HEK293 (cell line): Measurements from ENCODE around the gene GOLGA1.

ENCODE experiments used
- BCL6B ChIP-seq: fragments of 450-650 bp; formaldehyde crosslinking; IDR thresholded peaks from 2 replicates; pipeline ENCODE4 v1.5.1; 2017; ENCODE audit warnings: missing biosample characterization, missing genetic modification characterization
- HOXA7 ChIP-seq: sonication (generic); formaldehyde crosslinking; IDR thresholded peaks from 2 replicates; pipeline ENCODE4 v1.8.1; 2022; ENCODE audit warnings: missing genetic modification reagents, borderline replicate concordance
- ZBTB21 ChIP-seq: fragments of 450-650 bp; formaldehyde crosslinking; IDR thresholded peaks from 2 replicates; pipeline ENCODE4 v1.5.1; 2017; ENCODE audit warnings: missing biosample characterization, missing genetic modification characterization
- ZNF202 ChIP-seq: fragments of 450-650 bp; formaldehyde crosslinking; IDR thresholded peaks from 2 replicates; pipeline ENCODE4 v1.5.1; 2016; ENCODE audit warnings: missing biosample characterization, missing genetic modification characterization, borderline replicate concordance
- ZNF514 ChIP-seq: fragments of 450-650 bp; formaldehyde crosslinking; IDR thresholded peaks from 2 replicates; pipeline ENCODE4 v1.5.1; 2016; ENCODE audit warnings: missing biosample characterization, missing genetic modification characterization
- ZNF544 ChIP-seq: fragments of 450-650 bp; formaldehyde crosslinking; IDR thresholded peaks from 2 replicates; pipeline ENCODE4 v1.5.0; 2017; ENCODE audit warnings: missing biosample characterization, missing genetic modification characterization
- ZNF776 ChIP-seq: fragments of 450-650 bp; formaldehyde crosslinking; IDR thresholded peaks from 2 replicates; pipeline ENCODE4 v1.5.0; 2017; ENCODE audit warnings: missing biosample characterization, missing genetic modification characterization, borderline replicate concordance
- ZXDB ChIP-seq: fragments of 450-650 bp; formaldehyde crosslinking; IDR thresholded peaks from 2 replicates; pipeline ENCODE4 v1.5.1; 2016; ENCODE audit warnings: missing biosample characterization, missing genetic modification characterization
- TF ChIP-seq, protein P1 (sequence below): fragments of 450-650 bp; formaldehyde crosslinking; IDR thresholded peaks from 2 replicates; pipeline ENCODE4 v1.5.1; 2016; ENCODE audit warnings: missing biosample characterization, missing genetic modification characterization
- TF ChIP-seq, protein P2 (sequence below): fragments of 450-650 bp; formaldehyde crosslinking; IDR thresholded peaks from 2 replicates; pipeline ENCODE4 v1.5.1; 2016; ENCODE audit warnings: missing biosample characterization, missing genetic modification characterization
- TF ChIP-seq, protein P3 (sequence below): fragments of 450-650 bp; formaldehyde crosslinking; IDR thresholded peaks from 2 replicates; pipeline ENCODE4 v1.5.1; 2016; ENCODE audit warnings: missing biosample characterization, missing genetic modification characterization

GRCh38 chr9:124854161-124854560, 86.7 kb downstream of the GOLGA1 start:
- no peak for TF ChIP-seq BCL6B
- TF ChIP-seq, protein P1, sequence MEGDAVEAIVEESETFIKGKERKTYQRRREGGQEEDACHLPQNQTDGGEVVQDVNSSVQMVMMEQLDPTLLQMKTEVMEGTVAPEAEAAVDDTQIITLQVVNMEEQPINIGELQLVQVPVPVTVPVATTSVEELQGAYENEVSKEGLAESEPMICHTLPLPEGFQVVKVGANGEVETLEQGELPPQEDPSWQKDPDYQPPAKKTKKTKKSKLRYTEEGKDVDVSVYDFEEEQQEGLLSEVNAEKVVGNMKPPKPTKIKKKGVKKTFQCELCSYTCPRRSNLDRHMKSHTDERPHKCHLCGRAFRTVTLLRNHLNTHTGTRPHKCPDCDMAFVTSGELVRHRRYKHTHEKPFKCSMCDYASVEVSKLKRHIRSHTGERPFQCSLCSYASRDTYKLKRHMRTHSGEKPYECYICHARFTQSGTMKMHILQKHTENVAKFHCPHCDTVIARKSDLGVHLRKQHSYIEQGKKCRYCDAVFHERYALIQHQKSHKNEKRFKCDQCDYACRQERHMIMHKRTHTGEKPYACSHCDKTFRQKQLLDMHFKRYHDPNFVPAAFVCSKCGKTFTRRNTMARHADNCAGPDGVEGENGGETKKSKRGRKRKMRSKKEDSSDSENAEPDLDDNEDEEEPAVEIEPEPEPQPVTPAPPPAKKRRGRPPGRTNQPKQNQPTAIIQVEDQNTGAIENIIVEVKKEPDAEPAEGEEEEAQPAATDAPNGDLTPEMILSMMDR (tag by site-specific recombination) = no peak
- TF ChIP-seq ZNF544 (tag by site-specific recombination) = no peak
- TF ChIP-seq ZNF776 = no peak
- TF ChIP-seq ZNF514 (tag by site-specific recombination) = no peak
- no peak for TF ChIP-seq ZBTB21 (tag by site-specific recombination)
- TF ChIP-seq, protein P2, sequence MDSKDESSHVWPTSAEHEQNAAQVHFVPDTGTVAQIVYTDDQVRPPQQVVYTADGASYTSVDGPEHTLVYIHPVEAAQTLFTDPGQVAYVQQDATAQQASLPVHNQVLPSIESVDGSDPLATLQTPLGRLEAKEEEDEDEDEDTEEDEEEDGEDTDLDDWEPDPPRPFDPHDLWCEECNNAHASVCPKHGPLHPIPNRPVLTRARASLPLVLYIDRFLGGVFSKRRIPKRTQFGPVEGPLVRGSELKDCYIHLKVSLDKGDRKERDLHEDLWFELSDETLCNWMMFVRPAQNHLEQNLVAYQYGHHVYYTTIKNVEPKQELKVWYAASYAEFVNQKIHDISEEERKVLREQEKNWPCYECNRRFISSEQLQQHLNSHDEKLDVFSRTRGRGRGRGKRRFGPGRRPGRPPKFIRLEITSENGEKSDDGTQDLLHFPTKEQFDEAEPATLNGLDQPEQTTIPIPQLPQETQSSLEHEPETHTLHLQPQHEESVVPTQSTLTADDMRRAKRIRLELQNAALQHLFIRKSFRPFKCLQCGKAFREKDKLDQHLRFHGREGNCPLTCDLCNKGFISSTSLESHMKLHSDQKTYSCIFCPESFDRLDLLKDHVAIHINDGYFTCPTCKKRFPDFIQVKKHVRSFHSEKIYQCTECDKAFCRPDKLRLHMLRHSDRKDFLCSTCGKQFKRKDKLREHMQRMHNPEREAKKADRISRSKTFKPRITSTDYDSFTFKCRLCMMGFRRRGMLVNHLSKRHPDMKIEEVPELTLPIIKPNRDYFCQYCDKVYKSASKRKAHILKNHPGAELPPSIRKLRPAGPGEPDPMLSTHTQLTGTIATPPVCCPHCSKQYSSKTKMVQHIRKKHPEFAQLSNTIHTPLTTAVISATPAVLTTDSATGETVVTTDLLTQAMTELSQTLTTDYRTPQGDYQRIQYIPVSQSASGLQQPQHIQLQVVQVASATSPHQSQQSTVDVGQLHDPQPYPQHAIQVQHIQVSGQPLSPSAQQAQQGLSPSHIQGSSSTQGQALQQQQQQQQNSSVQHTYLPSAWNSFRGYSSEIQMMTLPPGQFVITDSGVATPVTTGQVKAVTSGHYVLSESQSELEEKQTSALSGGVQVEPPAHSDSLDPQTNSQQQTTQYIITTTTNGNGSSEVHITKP = no peak
- TF ChIP-seq ZNF202 (tag by site-specific recombination) = no peak
- TF ChIP-seq ZXDB (tag by site-specific recombination) = no peak
- TF ChIP-seq HOXA7 (CRISPR knock-in tag) = no peak
- TF ChIP-seq, protein P3, sequence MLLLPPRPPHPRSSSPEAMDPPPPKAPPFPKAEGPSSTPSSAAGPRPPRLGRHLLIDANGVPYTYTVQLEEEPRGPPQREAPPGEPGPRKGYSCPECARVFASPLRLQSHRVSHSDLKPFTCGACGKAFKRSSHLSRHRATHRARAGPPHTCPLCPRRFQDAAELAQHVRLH (tag by site-specific recombination) = no peak
